GM19099 (cell line): ENCODE data around the gene YOD1.

Experiments used
- POLR2A ChIP-seq: IDR thresholded peaks from 3 replicates; pipeline ENCODE4 v1.6.1; 2011; ENCODE audit warnings: low read depth; ENCODE audit not compliant: insufficient read length; ENCODE audit errors: extremely low read depth

YOD1 gene

DNA sequence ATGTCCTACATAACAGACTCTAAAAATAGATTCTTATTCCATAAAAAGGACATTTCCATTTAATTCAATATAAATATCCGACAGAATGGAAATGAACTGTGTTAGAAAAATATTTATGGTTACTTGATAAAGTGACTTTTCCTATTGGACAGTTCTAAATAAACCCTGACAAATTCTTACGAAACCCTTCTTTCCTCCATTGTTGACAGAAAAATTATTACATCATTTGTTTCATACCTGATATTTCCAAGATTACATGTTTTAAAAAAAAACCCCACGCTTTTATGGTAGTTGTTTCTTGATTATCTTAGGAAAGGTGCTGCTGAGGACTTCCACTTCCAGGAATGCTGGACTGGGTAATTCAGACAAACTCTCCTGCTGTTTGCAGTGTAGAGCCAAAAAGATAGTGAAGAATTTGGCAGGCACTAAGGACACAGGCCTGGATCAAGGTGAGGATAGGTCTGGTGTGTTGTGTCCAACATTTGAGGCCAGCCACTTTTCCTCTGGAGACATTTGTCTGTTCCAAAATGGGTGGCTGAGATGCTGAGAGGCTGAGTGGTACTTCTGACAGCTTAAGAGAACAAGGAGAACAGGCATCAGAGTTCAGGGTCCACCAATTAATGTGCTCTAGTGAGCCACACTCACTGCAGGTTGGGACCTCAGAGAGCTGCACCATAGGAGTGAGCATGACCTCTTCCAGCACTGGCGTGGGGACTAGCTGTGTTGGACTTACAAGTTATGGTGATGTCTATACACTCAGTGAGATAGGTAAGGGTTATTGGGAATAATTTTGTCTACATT is 11.4 kb downstream of the YOD1 start:
- TF ChIP-seq POLR2A = no peak

DNA sequence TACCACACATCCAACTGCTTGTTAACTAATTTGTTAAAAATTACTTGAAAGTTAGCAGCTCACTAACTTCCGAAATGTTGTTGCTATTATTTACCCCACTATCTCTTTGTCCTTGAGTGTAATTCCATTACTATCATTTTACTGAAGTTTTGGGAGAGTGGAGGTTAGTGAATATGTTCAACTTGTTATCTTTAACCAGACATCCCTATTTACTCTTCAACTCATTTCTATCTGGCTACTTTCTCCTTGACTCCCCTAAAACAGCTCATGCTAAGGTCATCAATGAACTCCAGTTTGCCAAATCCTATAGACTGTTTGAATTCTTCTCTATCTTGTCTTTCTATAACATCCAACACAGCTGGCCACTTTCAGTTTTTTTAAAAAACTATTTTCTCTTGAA is 14.1 kb downstream of the YOD1 start:
- no peak for TF ChIP-seq POLR2A

DNA sequence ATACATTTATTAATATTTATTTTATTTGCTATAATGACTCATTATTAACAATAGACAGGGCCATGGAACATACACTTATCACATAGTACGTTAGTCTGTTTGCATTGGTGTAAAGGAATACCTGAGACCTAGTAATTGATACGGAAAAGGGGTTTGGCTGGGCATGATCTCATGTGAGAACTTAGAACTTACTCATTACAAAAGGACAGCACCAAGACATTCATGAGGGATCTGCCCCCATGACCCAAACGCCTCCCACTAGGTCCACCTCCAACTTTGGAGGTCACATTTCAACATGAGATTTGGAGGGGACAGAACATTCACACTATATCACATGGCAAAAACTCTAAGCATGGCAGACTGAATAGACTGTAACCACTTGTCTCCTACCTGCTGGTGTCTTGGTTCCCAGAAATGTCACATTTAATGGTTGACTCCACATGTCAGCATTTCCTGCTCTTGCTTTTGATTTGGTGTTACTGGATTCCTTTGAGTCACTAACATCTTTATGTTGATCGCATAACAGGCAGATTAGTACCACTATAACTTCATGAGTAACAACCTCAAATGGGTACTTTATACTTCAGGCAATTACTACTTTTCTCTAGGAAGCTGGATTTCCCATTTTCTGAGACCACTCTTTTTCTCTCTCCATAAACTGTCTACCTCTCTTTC is 15.0 kb downstream of the YOD1 start:
- no peak for TF ChIP-seq POLR2A

DNA sequence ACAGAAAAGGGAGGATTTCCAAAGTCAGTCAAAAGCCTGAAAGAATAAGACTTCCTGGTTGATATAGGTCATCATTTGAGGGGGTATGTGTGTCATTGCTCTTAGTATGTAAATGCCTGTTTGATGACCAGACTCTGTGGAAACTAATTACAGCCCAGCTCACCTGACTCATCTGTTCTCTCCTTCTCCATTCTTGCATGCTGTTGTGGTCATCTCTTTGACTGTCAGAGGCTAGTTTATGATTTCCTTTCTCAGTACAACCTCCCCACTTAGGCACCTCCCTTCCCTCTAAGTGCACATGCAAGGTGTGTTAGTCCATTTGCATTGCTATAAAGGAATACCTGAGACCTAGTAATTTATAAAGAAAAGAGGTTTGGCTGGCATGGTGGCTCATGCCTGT is 16.0 kb downstream of the YOD1 start:
- TF ChIP-seq POLR2A = no peak

DNA sequence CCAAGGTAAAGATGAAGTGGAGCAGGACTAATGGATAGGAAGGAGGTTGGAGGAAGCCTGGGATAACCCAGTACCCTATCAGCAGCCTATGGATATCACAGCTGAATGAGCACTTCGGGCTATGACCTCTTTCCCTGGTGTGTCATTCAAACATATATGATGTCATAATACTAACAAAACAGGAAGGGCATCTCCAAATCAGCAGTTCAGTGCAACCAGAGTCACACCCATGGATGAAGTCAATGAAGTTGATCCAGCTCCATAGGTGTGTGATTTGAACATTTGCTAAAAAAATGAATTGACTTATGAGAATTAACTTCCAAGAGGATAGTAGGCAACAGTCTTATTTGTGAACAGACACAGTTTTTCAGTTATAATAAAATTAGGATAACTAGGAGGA is 16.8 kb downstream of the YOD1 start:
- TF ChIP-seq POLR2A = no peak

DNA sequence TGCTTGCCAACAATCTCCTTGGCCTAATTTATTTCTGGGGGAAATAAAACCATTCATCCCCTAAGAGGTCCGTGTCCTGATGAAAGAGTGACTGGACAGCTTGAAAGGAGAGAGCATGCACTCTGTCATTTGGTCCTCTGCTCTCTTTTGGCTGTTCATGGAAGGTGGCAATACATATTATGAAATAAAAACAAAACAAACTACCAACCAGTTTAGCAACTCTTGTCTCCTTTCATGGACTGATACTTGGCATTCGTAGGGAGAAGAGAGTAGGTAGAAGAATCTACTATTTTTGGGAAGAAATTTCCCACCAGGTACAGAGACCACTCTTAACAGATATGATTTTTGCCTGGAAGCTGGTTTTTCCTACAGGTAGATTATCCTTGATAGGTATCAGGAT is 17.7 kb downstream of the YOD1 start:
- no peak for TF ChIP-seq POLR2A

DNA sequence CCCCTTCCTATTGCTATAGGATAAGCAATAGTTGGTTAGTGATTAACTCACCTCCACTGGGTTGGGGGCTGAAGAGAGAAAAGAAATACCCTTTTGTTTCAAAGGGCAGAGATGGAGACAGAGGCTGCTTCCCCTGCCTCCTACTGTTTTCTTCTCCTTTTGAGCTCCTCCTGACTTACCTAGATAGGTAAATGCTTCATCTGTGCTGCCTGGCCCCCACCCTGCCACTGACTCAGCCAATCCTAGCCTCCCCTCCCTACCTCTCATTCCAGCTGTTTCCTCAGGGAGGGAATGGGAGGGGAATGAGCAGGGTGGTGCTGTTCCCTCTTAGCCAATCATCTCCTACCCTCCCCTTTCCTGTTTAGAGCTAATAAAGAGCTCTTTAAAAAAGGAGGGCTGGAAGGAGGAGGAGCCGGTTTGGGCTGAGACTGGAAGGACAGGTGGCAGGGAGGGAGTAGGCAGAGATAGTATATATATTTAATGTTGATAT is 18.4 kb downstream of the YOD1 start, which contains the start of gene C1orf116:
Gene C1orf116, minus strand, starts transcription at position 229 of the 490 bp plus-strand sequence. CDS start 5,158 bp downstream, outside the sequence.
- no peak for TF ChIP-seq POLR2A

DNA sequence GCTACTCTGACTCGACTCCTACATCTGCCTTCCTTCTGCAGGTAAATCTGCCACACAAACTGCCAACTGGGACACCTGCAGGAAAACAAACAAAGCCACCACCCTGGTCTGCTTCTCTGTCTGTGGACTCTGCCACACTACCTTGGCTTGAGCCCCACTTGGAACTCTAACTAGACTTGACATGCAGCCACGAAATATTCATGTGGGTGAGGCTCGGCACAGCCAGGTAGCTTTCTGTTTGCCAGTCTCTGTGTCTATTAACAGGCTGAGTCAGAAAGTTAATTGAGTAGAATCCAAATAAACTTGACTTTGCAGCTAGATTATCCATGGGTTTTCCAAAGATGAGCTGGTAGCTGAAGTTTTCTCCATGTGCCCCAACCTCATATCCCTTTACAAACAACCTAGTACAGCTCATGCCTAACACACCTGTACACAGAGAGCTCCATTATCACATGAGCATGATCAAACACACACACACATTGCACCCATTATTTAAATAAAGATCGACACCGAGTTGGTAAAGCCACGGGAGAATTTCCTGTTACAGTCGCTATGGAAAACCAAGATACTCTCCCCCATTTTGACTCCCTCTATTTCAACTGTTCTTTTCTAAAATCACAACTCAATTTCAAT is 19.3 kb downstream of the YOD1 start:
- no peak for TF ChIP-seq POLR2A

DNA sequence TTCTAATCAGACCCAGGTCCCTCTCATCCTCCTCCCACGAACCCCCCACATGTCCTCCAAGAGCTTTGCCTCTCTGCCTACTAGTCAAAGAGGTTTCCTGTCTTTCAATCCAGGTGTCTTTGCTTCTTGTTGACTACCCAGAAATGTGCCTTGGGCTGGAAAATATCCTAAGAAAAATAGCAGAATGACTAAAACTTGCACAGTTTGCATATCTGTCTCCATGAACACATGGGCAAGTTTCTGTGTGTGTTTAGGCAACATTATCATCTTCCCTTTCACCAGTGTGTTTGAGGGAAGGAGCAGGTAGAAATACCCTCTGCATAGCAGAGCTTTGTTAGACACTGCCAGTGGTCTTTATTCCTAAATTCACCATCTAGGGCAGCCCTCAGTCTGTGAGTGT is 20.0 kb downstream of the YOD1 start:
- TF ChIP-seq POLR2A = no peak

DNA sequence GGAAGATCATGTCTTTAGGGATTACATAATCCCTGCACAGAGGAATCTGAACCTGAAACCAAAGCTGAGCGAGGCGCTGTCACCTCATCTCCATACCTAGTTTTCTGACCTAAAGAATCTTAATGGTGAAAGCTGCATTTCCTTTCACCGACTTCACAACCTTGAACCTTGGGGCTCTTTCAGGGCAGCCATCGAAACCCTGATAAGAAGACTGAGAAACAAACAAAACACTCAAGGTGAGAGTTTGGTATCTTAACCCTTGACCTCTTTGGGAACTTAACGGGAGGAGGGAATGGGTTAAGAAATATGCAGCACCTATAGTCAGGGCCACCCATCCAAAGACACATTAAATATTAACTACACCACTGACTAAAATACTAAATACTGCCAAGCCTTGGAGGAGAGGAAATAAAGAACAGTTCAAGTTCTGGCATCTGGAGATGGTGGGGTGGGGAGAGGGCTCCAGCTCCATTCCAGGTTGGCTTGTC is 20.4 kb downstream of the YOD1 start:
- no peak for TF ChIP-seq POLR2A

DNA sequence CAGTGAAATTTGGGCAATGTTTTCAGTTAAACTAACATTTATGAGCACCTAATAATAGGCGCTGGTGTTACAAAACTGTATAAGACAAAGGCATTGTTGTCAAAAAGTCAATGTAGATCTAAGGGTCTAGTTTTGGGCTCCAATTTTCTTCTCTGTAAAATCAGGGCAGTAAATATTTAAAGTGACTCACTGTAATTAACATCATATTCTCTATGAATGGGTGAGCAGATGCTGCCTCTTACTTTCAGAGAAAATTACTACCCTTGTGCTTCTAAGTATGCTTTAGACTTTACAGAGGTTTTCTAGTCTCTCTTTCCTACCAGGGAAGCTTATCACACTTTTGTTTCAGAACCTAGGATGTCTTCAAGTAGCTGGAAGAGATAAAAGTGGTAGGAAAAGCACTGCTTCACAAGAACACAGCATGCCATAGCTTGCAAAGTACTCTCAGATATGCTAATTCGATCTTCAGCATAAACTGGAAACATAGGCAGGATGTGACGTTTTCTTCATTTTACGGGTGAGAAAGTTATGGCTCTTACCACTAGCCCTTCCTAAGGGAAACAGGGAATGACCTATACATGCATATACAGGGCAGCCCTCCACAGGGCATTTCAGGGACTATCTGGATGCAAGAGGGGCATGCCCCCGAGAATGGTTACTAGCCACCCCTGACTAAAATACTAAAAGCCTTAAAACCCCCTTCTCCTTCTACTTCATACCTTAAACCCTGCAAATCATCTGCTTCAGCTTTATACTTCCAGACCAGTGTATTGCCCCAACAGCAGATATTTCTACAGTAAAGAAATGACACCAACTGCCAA is 21.1 kb downstream of the YOD1 start:
- no peak for TF ChIP-seq POLR2A

DNA sequence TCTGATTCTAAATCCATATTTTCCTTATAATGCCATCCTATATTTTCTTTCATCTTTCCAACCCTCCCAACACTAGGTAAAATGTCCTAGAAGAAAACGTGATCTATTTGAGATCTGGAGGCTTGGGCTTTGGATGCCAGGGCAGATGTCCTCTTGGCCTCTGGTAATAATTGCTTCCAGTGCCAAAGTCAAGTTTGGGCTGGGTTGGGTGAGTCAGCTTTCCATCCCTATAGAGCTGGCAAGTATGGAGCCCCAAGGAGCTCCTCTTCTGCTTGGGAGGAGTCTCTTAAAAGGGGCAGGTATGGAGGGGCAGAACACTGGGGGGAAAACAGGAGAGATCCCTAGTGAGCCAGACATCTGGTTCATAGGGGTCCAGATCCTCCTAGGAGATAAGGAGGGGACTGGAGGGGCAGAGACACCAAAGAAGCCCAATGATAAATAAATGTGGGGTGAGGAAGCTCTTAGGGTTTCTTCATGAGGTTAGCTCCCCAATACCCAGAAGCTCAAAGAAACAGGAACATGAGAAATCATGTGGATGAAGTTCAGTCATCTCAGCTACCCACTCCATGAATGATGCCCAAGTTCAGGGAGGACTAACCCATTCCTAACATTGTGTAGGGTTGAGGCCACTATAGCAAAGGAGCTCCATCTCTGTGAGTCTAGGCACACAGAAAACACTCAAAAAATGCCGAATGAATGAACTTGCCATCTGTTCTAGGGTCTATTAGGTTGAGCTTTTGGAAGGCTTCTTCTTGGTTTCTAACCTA is 21.9 kb downstream of the YOD1 start:
- TF ChIP-seq POLR2A = no peak

DNA sequence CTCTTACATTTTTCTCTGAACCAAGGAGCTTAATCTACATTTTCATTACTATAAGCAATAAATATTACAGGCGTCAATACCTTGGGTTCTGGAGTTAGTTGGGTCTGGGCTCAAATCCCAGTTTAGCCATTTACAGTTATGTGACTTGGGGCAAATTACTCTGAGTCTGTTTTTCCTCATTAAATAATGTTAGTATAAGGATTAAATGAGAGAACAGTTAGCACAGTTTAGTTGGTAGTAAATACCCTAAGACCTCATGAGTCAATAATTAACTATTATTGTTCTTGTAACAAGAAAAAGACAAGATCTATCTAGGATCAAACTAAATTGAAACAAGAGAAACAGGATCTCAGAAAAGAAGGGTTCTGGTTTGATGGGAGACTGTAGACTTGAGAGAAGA is 23.1 kb downstream of the YOD1 start:
- TF ChIP-seq POLR2A = no peak

DNA sequence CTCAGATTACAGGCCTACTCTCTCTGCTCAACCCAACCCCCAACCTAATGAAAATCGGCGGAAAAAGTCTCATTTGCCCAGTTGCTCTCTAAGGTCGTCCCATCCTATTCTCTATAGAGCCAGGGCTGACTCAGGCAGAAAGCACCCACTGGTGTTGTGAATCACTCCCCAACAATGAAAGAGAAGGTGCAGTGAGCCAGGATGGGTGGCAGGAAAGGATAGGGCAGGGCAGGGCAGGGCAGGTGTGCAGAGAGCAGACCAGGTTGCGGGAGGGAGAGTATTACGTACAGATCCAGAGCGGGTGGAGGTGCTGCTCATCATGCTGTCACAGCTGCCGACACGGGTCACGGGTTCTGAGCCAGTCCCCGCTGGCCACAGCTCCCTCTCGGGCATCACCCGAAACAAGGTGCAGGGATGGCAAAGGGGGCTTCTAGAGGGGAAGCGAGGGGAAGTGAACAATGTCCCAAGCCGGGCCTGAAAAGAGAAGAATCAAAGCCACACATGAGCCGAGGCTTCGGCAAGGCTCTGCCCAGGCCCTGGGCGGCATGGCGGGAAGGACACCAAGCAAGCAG is 23.7 kb downstream of the YOD1 start:
- TF ChIP-seq POLR2A = no peak
